HCT116 (cell line): ENCODE results near the gene CCDC92. TPM values are rescaled to one million over a fixed set of nuclear protein-coding genes. Genes with fewer than 3 reads are reported as not detected.

Experiments
- ATAC-seq: fragments of 200-7000 bp; cut with Tn5 transposase; 2 replicates; pipeline ENCODE4 v1.9.1; 2020; ENCODE audit warnings: mild to moderate bottlenecking, moderate library complexity
- BruUV-seq: library from RNA; stranded (reverse); fragments of 400-500 nt; replicated peaks from 2 replicates; lab custom pipeline; 2021; lab: Mats Ljungman, UMichigan
- CTCF ChIA-PET: fragments of 300-600 bp; sonication (Branson Sonifier 250); formaldehyde crosslinking; loops from one replicate; lab custom pipeline; 2021; ENCODE audit warnings: antibody characterized with exemption; lab: Charles Lee
- POLR2A ChIA-PET: fragments of 300-600, 350-600 bp; sonication (Branson Sonifier 250); formaldehyde crosslinking; loops from one replicate; lab custom pipeline; 2021; ENCODE audit warnings: antibody characterized with exemption; lab: Charles Lee
- RAD21 ChIA-PET, 2 experiments: fragments of 300-600 bp; sonication (Branson Sonifier 250); formaldehyde crosslinking; loops; one replicate each; lab custom pipeline; 2023; ENCODE audit warnings: low total read pairs in 2 of 2; ENCODE audit not compliant: uncharacterized antibody in 2 of 2, unreplicated experiment in 2 of 2, low non-redundant PET in 1 of 2; lab: Charles Lee
- DNase-seq: peaks from one replicate; pipeline ENCODE4 v3.0.0-alpha.2; 2010; ENCODE audit warnings: low read depth, low spot score
- H2AFZ ChIP-seq: fragments of 200-600 bp; shearing (Covaris generic), sonication (generic); 2 replicates; pipeline ENCODE4 v1.6.1; 2017; ENCODE audit warnings: low read depth, mixed run types, mixed read lengths, antibody characterized with exemption, low read length; ENCODE audit not compliant: poor library complexity, severe bottlenecking
- H3K27ac ChIP-seq: 2 replicates; pipeline ENCODE4 v1.5.1; 2012; ENCODE audit warnings: low read depth, low read length
- H3K27me3 ChIP-seq: fragments of 200-600 bp; sonication (generic); 2 replicates; pipeline ENCODE4 v1.6.1; 2016; ENCODE audit warnings: mixed run types, low read length, mixed read lengths; ENCODE audit not compliant: insufficient read depth
- H3K36me3 ChIP-seq, 2 experiments: fragments of 200-500 bp in 1 of 2; fragments of 200-600 bp in 1 of 2; sonication (Bioruptor generic) in 1 of 2; sonication (generic) in 1 of 2; 2 replicates each; pipeline versions ENCODE4 v1.5.1 to v1.6.1; 2014 to 2016; ENCODE audit warnings: low read length in 2 of 2, inconsistent platforms in 1 of 2, mixed read lengths in 1 of 2, mixed run types in 1 of 2; ENCODE audit not compliant: insufficient read depth in 2 of 2, control insufficient read depth in 1 of 2
- H3K4me1 ChIP-seq, 2 experiments: fragments of 200-600 bp in 1 of 2; sonication (generic) in 1 of 2; 2 replicates each; pipeline versions ENCODE4 v1.5.1 to v1.6.1; 2012 to 2017; ENCODE audit warnings: low read length in 2 of 2, inconsistent platforms in 1 of 2, mild to moderate bottlenecking in 1 of 2, mixed read lengths in 1 of 2, mixed run types in 1 of 2, moderate library complexity in 1 of 2; ENCODE audit not compliant: insufficient read depth in 2 of 2, control insufficient read depth in 1 of 2
- H3K4me2 ChIP-seq: fragments of 200-600 bp; sonication (generic); 2 replicates; pipeline ENCODE4 v1.6.1; 2017; ENCODE audit warnings: mixed run types, low read length, mixed read lengths
- H3K4me3 ChIP-seq, 2 experiments: fragments of 200-600 bp in 1 of 2; sonication (generic) in 1 of 2; replicated peaks in 1 of 2; 2 replicates each; pipeline ENCODE4 v1.5.1; 2011 to 2016; ENCODE audit warnings: low read length in 2 of 2, control low read depth in 1 of 2, low read depth in 1 of 2, mild to moderate bottlenecking in 1 of 2, mixed read lengths in 1 of 2, mixed run types in 1 of 2
- H3K79me2 ChIP-seq: fragments of 200-600 bp; sonication (generic); 2 replicates; pipeline ENCODE4 v1.6.1; 2017; ENCODE audit warnings: mild to moderate bottlenecking, mixed run types, low read length, moderate library complexity, mixed read lengths; ENCODE audit not compliant: insufficient read depth
- H3K9ac ChIP-seq: fragments of 200-600 bp; sonication (generic); 2 replicates; pipeline ENCODE4 v1.6.1; 2016; ENCODE audit warnings: low read length, mixed read lengths
- H3K9me2 ChIP-seq: fragments of 200-600 bp; sonication (generic), shearing (Covaris generic); 2 replicates; pipeline ENCODE4 v1.6.1; 2017; ENCODE audit warnings: mixed run types, mild to moderate bottlenecking, moderate library complexity; ENCODE audit not compliant: insufficient read depth
- H3K9me3 ChIP-seq, 2 experiments: fragments of 200-500 bp in 1 of 2; fragments of 200-600 bp in 1 of 2; sonication (Bioruptor generic) in 1 of 2; sonication (generic) in 1 of 2; 2 replicates each; pipeline ENCODE4 v1.6.1; 2014 to 2017; ENCODE audit warnings: low read length in 2 of 2, mixed read lengths in 2 of 2, inconsistent platforms in 1 of 2, low read depth in 1 of 2, mild to moderate bottlenecking in 1 of 2, mixed run types in 1 of 2, moderate library complexity in 1 of 2; ENCODE audit not compliant: control insufficient read depth in 1 of 2, insufficient read depth in 1 of 2
- H4K20me1 ChIP-seq: fragments of 200-600 bp; sonication (generic), shearing (Covaris generic); 2 replicates; pipeline ENCODE4 v1.6.1; 2017; ENCODE audit warnings: mixed run types, mild to moderate bottlenecking, moderate library complexity; ENCODE audit not compliant: insufficient read depth
- ATF3 ChIP-seq: IDR thresholded peaks from 2 replicates; pipeline ENCODE4 v1.6.1; 2012
- CTCF ChIP-seq, 3 experiments: fragments of 200-600 bp in 1 of 3; sonication (generic) in 1 of 3; IDR thresholded peaks in 2 of 3; conservative IDR thresholded peaks in 1 of 3; 2 replicates each; pipeline ENCODE4 v1.5.1; 2012 to 2017; ENCODE audit warnings: low read depth in 2 of 3, low read length in 2 of 3, antibody characterized with exemption in 1 of 3, borderline replicate concordance in 1 of 3, control low read depth in 1 of 3, mild to moderate bottlenecking in 1 of 3, mixed read lengths in 1 of 3, mixed run types in 1 of 3, moderate library complexity in 1 of 3; ENCODE audit not compliant: insufficient read depth in 1 of 3
- FOSL1 ChIP-seq: IDR thresholded peaks from 2 replicates; pipeline ENCODE4 v1.6.1; 2012; ENCODE audit warnings: low read depth
- JUND ChIP-seq: IDR thresholded peaks from 2 replicates; pipeline ENCODE4 v1.6.1; 2012
- SIN3A ChIP-seq: IDR thresholded peaks from 2 replicates; pipeline ENCODE4 v1.6.1; 2012; ENCODE audit warnings: low read depth
- SRF ChIP-seq: IDR thresholded peaks from 2 replicates; pipeline ENCODE4 v1.6.1; 2012; ENCODE audit warnings: low read depth
- intact Hi-C: fragments of 100-400 bp; cut with micrococcal nuclease; formaldehyde crosslinking; loops from 2 replicates; pipeline ENCODE4 v1.10.0; 2022
- total RNA-seq: library from RNA; stranded (reverse); gene quantifications from one replicate; pipeline ENCODE4 v1.2.1, GENCODE V29; 2021; ENCODE audit not compliant: unreplicated experiment
- TF ChIP-seq, protein P1 (sequence below): IDR thresholded peaks from 2 replicates; pipeline ENCODE4 v1.6.1; 2012

The CCDC92 gene
- total RNA-seq, 1 experiment from 2014 or later = 9.7 TPM

DNA sequence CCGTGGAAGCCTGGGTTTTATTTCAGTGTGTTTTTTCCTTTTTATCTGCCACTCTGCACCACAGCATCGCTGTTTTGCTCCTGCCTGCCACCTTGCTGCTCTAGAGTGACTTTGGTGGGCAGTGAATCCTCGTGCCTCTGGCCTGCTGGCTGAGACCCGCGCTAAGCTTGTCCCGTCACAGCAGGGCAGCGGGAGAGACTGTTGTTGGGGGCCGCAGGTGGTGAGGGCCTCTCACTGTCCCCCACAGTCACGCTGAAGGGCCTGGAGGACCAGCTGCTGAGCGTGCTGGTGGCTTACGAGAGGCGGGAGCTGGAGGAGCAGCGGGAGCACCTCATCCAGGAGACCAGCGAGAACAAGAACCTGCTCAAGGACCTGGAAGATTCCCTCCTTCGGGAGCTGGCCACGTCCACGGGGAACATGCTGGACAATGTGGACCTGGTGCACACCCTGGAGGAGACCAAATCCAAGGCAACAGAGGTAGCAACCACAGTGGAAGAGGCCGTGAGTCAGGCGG lies 55.2 kb downstream of the CCDC92 start:
- Histone ChIP-seq H3K4me2 (no peak overlapping the region), H3K4me3 (no peak overlapping the region), H3K4me1 (peaks cover 0 to 7% of the 10 kb centered on the region in 2 experiments; a peak in 2 of 4 replicates), H3K9me2 (no peaks in the 10 kb centered on the region), H3K27me3 (no peaks in the 10 kb centered on the region), H4K20me1 (no peaks in the 10 kb centered on the region), H3K27ac (no peak overlapping the region), H3K36me3 (no peaks in the 10 kb centered on the region), H3K9me3 (no peaks in the 10 kb centered on the region), H3K79me2 (no peaks in the 10 kb centered on the region), H2AFZ (no peak overlapping the region), H3K9ac (no peak overlapping the region)
- DNase-seq (no peak), ATAC-seq (no peak)
- no TSS peak for BruUV-seq
- no peak for TF ChIP-seq FOSL1
- TF ChIP-seq SRF = no peak
- intact Hi-C loops = no loop called here
- ChIA-PET CTCF (interaction anchor here (0.8 to 2.7 kb wide), 2 partner anchors 12 to 58 kb away, joined by 3 to 8 read pairs; no protein-coding TSS in a partner anchor), POLR2A (no interaction called here), RAD21 (no interaction called here)

DNA sequence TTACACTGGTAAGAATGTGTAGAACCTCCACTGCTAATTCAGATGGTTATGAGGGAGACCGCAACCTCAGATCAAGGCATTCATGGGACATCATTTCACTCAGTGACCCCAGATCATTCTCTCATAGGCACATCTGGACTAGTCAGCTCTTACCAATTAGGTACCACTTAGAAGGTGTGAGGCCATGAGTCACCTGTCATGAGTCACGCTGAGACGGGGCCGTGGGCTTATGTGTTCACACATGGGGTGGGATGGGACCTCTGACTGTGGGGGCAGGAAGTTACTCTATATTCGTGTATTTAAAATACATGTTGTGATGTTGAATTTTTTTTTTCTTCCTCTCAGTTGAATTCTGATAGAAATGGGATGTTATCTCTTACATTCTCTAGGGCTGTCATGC lies 55.9 kb downstream of the CCDC92 start:
- Histone ChIP-seq H3K9me2 (no peaks in the 10 kb centered on the region), H3K4me3 (no peak overlapping the region), H3K36me3 (no peaks in the 10 kb centered on the region), H3K79me2 (no peaks in the 10 kb centered on the region), H2AFZ (no peak overlapping the region), H3K4me1 (peaks cover 0 to 7% of the 10 kb centered on the region in 2 experiments; a peak in 2 of 4 replicates), H3K4me2 (no peak overlapping the region), H3K9ac (no peak overlapping the region), H3K27ac (no peak overlapping the region), H3K27me3 (no peaks in the 10 kb centered on the region), H4K20me1 (no peaks in the 10 kb centered on the region), H3K9me3 (no peaks in the 10 kb centered on the region)
- TF ChIP-seq JUND = peak; percentile 40; the same call in 1 of the 2 replicates
- TF ChIP-seq CTCF (IDR thresholded peaks at IDR 0.05 in 2 of 3, conservative IDR thresholded peaks at IDR 0.05 in 1 of 3; ENCODE audit: borderline replicate concordance in 1 of 3, insufficient read depth in 1 of 3, low read depth in 2 of 3, low read length in 2 of 3) = no peak
- TF ChIP-seq SIN3A = no peak
- no peak for TF ChIP-seq ATF3
- TF ChIP-seq, protein P1, sequence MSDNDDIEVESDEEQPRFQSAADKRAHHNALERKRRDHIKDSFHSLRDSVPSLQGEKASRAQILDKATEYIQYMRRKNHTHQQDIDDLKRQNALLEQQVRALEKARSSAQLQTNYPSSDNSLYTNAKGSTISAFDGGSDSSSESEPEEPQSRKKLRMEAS = 0 out of 2 replicates have a peak, but pooled peaks have one; percentile 16
- TF ChIP-seq FOSL1 = peak; percentile 66
- ATAC-seq (no peak; the same call in 1 of the 2 replicates), DNase-seq (no peak)
- no TSS peak for BruUV-seq
- RAD21 ChIA-PET = no interaction called here
- intact Hi-C loops = no loop called here
- POLR2A ChIA-PET = no interaction called here
- CTCF ChIA-PET = interaction anchor here (0.8 to 2.7 kb wide), 2 partner anchors 11 to 59 kb away, joined by 3 to 8 read pairs; no protein-coding TSS in a partner anchor
